ENCODE measurements around the gene TIMM9.

DNA sequence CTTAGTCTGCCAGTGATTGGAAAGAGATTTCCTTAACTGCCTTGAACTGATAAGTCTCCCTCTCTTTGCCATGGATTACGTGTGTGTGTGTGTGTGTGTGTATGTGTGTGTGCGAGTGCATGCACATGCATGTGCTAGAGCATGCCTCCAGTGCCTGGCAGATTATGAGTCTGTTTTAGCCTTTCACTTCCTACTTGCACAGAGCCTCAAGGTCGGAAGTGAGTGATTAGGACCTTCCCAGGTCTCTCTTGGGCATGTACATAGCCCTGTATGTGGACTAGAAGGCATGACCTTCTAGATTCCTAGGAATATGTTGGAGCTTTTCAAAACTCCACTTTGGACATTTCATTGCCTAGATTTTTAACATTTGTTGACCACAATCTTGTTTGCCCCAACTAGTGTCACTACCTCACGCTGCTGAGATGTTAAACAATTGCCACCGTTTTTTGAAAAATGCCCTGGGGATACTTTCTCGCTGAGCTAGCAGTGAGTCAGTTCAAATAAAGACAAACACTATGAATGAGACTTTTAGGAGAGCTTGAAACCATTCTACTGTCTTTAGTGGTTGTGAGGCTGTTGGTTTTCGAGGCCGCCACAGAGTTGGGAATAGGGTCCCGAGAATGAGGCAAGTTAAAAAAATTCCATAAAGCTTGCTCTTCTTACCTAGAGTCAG, 28.4 kb upstream of the TIMM9 start:
- TF ChIP-seq, protein P1, sequence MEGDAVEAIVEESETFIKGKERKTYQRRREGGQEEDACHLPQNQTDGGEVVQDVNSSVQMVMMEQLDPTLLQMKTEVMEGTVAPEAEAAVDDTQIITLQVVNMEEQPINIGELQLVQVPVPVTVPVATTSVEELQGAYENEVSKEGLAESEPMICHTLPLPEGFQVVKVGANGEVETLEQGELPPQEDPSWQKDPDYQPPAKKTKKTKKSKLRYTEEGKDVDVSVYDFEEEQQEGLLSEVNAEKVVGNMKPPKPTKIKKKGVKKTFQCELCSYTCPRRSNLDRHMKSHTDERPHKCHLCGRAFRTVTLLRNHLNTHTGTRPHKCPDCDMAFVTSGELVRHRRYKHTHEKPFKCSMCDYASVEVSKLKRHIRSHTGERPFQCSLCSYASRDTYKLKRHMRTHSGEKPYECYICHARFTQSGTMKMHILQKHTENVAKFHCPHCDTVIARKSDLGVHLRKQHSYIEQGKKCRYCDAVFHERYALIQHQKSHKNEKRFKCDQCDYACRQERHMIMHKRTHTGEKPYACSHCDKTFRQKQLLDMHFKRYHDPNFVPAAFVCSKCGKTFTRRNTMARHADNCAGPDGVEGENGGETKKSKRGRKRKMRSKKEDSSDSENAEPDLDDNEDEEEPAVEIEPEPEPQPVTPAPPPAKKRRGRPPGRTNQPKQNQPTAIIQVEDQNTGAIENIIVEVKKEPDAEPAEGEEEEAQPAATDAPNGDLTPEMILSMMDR (IDR thresholded peaks at IDR 0.05; ENCODE audit: low read depth, low read length) = no peak
- TF ChIP-seq EZH2phosphoT487 (IDR thresholded peaks at IDR 0.05; ENCODE audit: low read depth) = no peak

Data from OCI-LY3 (cell line).